HepG2 (cell line): ENCODE data around the gene CATSPERD. TPM values are rescaled to one million over a fixed set of nuclear protein-coding genes. Genes with fewer than 3 reads are reported as not detected.

Experiments used
- CEBPB ChIP-seq: IDR thresholded peaks from 2 replicates; pipeline ENCODE4 v1.6.1; 2011; ENCODE audit warnings: low read depth, low read length, improper control_type of control experiment, borderline replicate concordance
- DNMT1 ChIP-seq: sonication (generic); formaldehyde crosslinking; IDR thresholded peaks from 2 replicates; pipeline ENCODE4 v1.5.1; 2020; ENCODE audit warnings: mild to moderate bottlenecking, missing genetic modification reagents
- DPF2 ChIP-seq: sonication (generic); formaldehyde crosslinking; IDR thresholded peaks from 2 replicates; pipeline ENCODE4 v1.4.0; 2020; ENCODE audit warnings: mild to moderate bottlenecking, low read depth, missing genetic modification reagents, borderline replicate concordance
- HMGA1 ChIP-seq: sonication (generic); formaldehyde crosslinking; conservative IDR thresholded peaks from 2 replicates; pipeline ENCODE4 v1.4.0; 2020; ENCODE audit warnings: missing genetic modification reagents
- HOXD1 ChIP-seq: sonication (generic); formaldehyde crosslinking; IDR thresholded peaks from 2 replicates; pipeline ENCODE4 v1.5.0; 2020; ENCODE audit warnings: missing genetic modification reagents
- IRX3 ChIP-seq: sonication (generic); formaldehyde crosslinking; IDR thresholded peaks from 2 replicates; pipeline ENCODE4 v1.8.1; 2023; ENCODE audit warnings: mild to moderate bottlenecking, low read depth, missing genetic modification reagents, borderline replicate concordance
- KDM2A ChIP-seq: sonication (generic); formaldehyde crosslinking; IDR thresholded peaks from 2 replicates; pipeline ENCODE4 v1.4.0; 2020; ENCODE audit warnings: low read depth, missing genetic modification reagents, borderline replicate concordance
- MAFF ChIP-seq: IDR thresholded peaks from 2 replicates; pipeline ENCODE4 v1.6.1; 2011; ENCODE audit warnings: low read depth, low read length, improper control_type of control experiment
- MTA3 ChIP-seq: sonication (generic); formaldehyde crosslinking; IDR thresholded peaks from 2 replicates; pipeline ENCODE4 v1.4.0; 2020; ENCODE audit warnings: missing genetic modification reagents
- MXD3 ChIP-seq: IDR thresholded peaks from 2 replicates; pipeline ENCODE4 v1.6.1; 2016; ENCODE audit warnings: mild to moderate bottlenecking, missing biosample characterization, missing genetic modification reagents
- NAIF1 ChIP-seq: sonication (generic); formaldehyde crosslinking; IDR thresholded peaks from 2 replicates; pipeline ENCODE4 v1.5.0; 2020; ENCODE audit warnings: mild to moderate bottlenecking, missing genetic modification reagents, borderline replicate concordance
- NFE2 ChIP-seq: sonication (generic); formaldehyde crosslinking; IDR thresholded peaks from 2 replicates; pipeline ENCODE4 v1.4.0; 2020; ENCODE audit warnings: missing genetic modification reagents
- POLR2AphosphoS5 ChIP-seq: IDR thresholded peaks from 2 replicates; pipeline ENCODE4 v1.6.1; 2012; ENCODE audit warnings: low read depth, low read length
- SAFB2 ChIP-seq: sonication (generic); formaldehyde crosslinking; IDR thresholded peaks from 2 replicates; pipeline ENCODE4 v1.5.1; 2020; ENCODE audit warnings: missing genetic modification reagents, low read depth, mild to moderate bottlenecking, borderline replicate concordance
- ZBTB1 ChIP-seq: sonication (generic); formaldehyde crosslinking; IDR thresholded peaks from 2 replicates; pipeline ENCODE4 v1.4.0; 2020; ENCODE audit warnings: missing genetic modification reagents, borderline replicate concordance
- ZNF124 ChIP-seq: sonication (generic); formaldehyde crosslinking; IDR thresholded peaks from 2 replicates; pipeline ENCODE4 v1.4.0; 2020; ENCODE audit warnings: missing genetic modification reagents
- ZNF30 ChIP-seq: sonication (generic); formaldehyde crosslinking; IDR thresholded peaks from 2 replicates; pipeline ENCODE4 v1.5.0; 2020; ENCODE audit warnings: mild to moderate bottlenecking, missing genetic modification reagents
- ZNF552 ChIP-seq: sonication (generic); formaldehyde crosslinking; IDR thresholded peaks from 2 replicates; pipeline ENCODE4 v1.9.0; 2022; ENCODE audit warnings: missing genetic modification reagents, mild to moderate bottlenecking, borderline replicate concordance
- ZNF615 ChIP-seq: sonication (generic); formaldehyde crosslinking; IDR thresholded peaks from 2 replicates; pipeline ENCODE4 v1.5.0; 2020; ENCODE audit warnings: mild to moderate bottlenecking, missing genetic modification reagents, borderline replicate concordance
- ZNF652 ChIP-seq: IDR thresholded peaks from 2 replicates; pipeline ENCODE4 v1.6.1; 2016; ENCODE audit warnings: low read depth, borderline replicate concordance
- ZNF704 ChIP-seq: sonication (generic); formaldehyde crosslinking; IDR thresholded peaks from 2 replicates; pipeline ENCODE4 v1.8.1; 2023; ENCODE audit warnings: mild to moderate bottlenecking, inconsistent platforms, moderate library complexity, missing genetic modification reagents, borderline replicate concordance
- ZNF75D ChIP-seq: sonication (generic); formaldehyde crosslinking; IDR thresholded peaks from 2 replicates; pipeline ENCODE4 v1.8.1; 2023; ENCODE audit warnings: missing genetic modification reagents, mild to moderate bottlenecking, borderline replicate concordance
- ZNF775 ChIP-seq: sonication (generic); formaldehyde crosslinking; IDR thresholded peaks from 2 replicates; pipeline ENCODE4 v1.4.0; 2020; ENCODE audit warnings: missing genetic modification reagents, mild to moderate bottlenecking, moderate library complexity, borderline replicate concordance
- ZNF782 ChIP-seq: sonication (generic); formaldehyde crosslinking; IDR thresholded peaks from 2 replicates; pipeline ENCODE4 v1.4.0; 2020; ENCODE audit warnings: missing genetic modification reagents, mild to moderate bottlenecking, borderline replicate concordance
- polyA plus RNA-seq, 8 experiments: library from polyadenylated mRNA; depleted of rRNA in 3 of 8; stranded (reverse) in 7 of 8; unstranded in 1 of 8; fragments of >200 nt; fragmentation: Illumina TruSeq in 4 of 8; extraction: Trizol in 4 of 8; gene quantifications; 2 replicates each; pipeline versions ENCODE4 v1.2.1 to v1.2.3, GENCODE V29; 2011 to 2016; ENCODE audit warnings: low read depth in 4 of 8, missing spikeins in 1 of 8, mixed read lengths in 1 of 8; ENCODE audit not compliant: insufficient read depth in 1 of 8
- total RNA-seq, 5 experiments: library from RNA; depleted of rRNA; stranded (reverse); fragments of >200 nt; fragmentation: Illumina TruSeq; extraction: Trizol; gene quantifications; 2 replicates each; pipeline ENCODE4 v1.2.3, GENCODE V29; 2016; ENCODE audit warnings: low read depth in 1 of 5
- TF ChIP-seq, protein P1 (sequence below): sonication (generic); formaldehyde crosslinking; IDR thresholded peaks from 2 replicates; pipeline ENCODE4 v1.5.0; 2020; ENCODE audit warnings: mild to moderate bottlenecking, missing genetic modification reagents
- TF ChIP-seq, protein P2 (sequence below): IDR thresholded peaks from 2 replicates; pipeline ENCODE4 v1.6.1; 2016

CATSPERD gene
- total and polyA plus RNA-seq, 2 of the 13 experiments (the other 11 are each of a cell fraction or from before 2014, with no cell fraction given): 0.04 TPM; not detected in 1

DNA sequence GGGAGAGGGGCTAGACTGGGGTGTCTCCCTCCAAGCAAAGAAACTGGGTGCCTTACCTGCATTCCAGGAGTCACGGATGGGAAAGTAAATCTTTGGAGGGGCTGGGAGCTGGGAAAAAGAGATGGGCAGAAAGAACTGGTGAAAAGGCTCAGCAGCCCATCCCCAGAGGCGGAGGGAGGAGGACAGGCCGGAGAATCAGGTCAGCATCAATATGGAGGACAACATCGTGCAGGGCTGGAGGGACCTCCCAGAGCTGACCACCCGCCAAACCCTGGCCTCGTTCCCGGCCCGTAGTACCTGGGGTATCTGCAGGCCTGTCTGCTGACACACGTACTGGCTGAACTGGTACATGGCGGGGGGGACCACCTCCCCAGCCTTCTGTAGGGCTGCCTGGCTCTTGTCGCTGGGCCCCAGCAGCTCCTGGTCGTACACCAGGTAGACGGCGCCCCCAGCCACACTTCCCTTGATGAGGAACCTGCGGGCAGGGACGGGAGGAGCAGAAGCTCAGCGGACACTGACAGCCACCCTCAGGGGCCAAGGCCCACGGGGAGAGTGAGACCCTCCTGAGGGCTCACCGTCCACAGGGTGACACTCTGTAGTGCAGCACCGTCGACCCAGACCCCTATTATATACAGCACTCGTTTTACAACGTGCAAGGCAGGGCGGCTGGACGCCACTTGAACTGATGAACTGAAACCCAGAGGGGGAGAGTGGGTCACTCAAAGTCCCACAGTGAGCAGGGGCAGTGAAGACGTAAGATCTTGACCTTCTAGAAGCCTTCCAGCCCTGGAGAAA is 41.0 kb upstream of the CATSPERD start (continued):
- TF ChIP-seq POLR2AphosphoS5: no peak
- no peak for TF ChIP-seq ZNF75D (CRISPR knock-in tag)
- no peak for TF ChIP-seq ZNF704
- no peak for TF ChIP-seq NAIF1 (CRISPR knock-in tag)
- TF ChIP-seq NFE2 (CRISPR knock-in tag): no peak
- no peak for TF ChIP-seq ZNF775 (CRISPR knock-in tag)
- TF ChIP-seq ZNF124 (CRISPR knock-in tag): no peak
- TF ChIP-seq, protein P1, sequence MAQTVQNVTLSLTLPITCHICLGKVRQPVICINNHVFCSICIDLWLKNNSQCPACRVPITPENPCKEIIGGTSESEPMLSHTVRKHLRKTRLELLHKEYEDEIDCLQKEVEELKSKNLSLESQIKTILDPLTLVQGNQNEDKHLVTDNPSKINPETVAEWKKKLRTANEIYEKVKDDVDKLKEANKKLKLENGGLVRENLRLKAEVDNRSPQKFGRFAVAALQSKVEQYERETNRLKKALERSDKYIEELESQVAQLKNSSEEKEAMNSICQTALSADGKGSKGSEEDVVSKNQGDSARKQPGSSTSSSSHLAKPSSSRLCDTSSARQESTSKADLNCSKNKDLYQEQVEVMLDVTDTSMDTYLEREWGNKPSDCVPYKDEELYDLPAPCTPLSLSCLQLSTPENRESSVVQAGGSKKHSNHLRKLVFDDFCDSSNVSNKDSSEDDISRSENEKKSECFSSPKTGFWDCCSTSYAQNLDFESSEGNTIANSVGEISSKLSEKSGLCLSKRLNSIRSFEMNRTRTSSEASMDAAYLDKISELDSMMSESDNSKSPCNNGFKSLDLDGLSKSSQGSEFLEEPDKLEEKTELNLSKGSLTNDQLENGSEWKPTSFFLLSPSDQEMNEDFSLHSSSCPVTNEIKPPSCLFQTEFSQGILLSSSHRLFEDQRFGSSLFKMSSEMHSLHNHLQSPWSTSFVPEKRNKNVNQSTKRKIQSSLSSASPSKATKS: no peak
- no peak for TF ChIP-seq ZNF782
- TF ChIP-seq IRX3 (CRISPR knock-in tag): no peak
- TF ChIP-seq DNMT1 (CRISPR knock-in tag): peak; percentile 19; the same call in 1 of the 2 replicates
- no peak for TF ChIP-seq KDM2A (CRISPR knock-in tag)
- no peak for TF ChIP-seq ZNF30 (CRISPR knock-in tag)
- no peak for TF ChIP-seq DPF2
- no peak for TF ChIP-seq ZNF652 (CRISPR knock-in tag)
- TF ChIP-seq CEBPB: no peak
- TF ChIP-seq HOXD1: no peak
- TF ChIP-seq, protein P2, sequence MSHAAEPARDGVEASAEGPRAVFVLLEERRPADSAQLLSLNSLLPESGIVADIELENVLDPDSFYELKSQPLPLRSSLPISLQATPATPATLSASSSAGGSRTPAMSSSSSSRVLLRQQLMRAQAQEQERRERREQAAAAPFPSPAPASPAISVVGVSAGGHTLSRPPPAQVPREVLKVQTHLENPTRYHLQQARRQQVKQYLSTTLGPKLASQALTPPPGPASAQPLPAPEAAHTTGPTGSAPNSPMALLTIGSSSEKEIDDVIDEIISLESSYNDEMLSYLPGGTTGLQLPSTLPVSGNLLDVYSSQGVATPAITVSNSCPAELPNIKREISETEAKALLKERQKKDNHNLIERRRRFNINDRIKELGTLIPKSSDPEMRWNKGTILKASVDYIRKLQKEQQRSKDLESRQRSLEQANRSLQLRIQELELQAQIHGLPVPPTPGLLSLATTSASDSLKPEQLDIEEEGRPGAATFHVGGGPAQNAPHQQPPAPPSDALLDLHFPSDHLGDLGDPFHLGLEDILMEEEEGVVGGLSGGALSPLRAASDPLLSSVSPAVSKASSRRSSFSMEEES: no peak
- TF ChIP-seq MXD3 (CRISPR knock-in tag): no peak
- TF ChIP-seq ZNF615 (CRISPR knock-in tag): no peak
- TF ChIP-seq ZNF552 (CRISPR knock-in tag): no peak
- TF ChIP-seq MTA3 (CRISPR knock-in tag): no peak
- TF ChIP-seq ZBTB1 (CRISPR knock-in tag): no peak
- no peak for TF ChIP-seq HMGA1 (CRISPR knock-in tag)
- no peak for TF ChIP-seq MAFF
- TF ChIP-seq SAFB2: 0 out of 2 replicates have a peak, but pooled peaks have one; percentile 41
